HG02798 (cell line): ENCODE measurements around the gene TNS1.
"Not testable (repeated sequence)": the region's sequence is repeated elsewhere in the genome, so short reads cannot be mapped to it uniquely, and the experiment has no call there.

Experiments used
- ATAC-seq: cut with Tn5 transposase; IDR thresholded peaks from one replicate; pipeline ENCODE4 v1.9.1; 2021; ENCODE audit warnings: mild to moderate bottlenecking; ENCODE audit not compliant: unreplicated experiment, poor library complexity

Gene TNS1

DNA sequence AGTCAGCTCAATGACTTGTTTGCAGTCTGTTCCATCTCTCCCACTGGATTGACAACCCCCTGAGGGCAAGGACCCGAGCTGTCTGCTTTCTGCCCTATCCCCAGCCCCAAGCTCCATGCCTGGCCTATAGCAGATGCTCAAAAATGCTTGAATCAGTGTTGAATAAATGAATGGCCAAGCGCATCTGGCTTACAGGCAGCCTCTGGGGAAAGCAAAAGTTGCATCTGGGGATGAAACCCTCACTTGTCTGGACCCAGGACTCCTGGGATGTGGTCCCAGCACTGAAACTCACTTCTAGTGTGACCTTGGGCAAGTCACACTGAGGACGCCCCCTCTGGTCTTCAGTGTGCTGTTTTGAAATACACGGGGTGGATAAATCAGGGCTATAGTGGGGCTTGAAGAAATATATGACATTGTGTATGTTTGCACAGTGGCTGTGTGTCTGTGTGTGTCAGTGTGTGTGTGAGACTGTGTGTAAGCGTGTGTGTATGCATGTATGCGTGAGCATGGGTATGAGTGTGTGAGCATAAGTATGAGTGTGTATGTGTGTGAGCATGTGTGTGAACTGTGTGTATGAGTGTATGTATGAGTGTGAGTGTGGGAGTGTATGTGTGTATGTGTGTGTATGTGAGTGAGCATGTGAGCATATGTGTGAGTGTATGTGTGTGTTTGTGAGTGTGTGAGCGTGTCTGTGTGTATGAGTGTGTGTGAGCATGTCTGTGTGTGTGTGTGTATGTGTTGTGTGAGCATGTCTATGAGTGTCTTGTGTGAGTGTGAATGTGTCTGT is 27.8 kb upstream of the TNS1 start:
- no peak for ATAC-seq

- no peak for ATAC-seq
Observed at GRCh38 chr2:218029366-218030360, 26.9 kb upstream of the TNS1 start.

- ATAC-seq = no peak
Observed at GRCh38 chr2:218028562-218029348, 26.0 kb upstream of the TNS1 start.

- ATAC-seq = no peak
Observed at GRCh38 chr2:218028189-218028495, 25.3 kb upstream of the TNS1 start.

DNA sequence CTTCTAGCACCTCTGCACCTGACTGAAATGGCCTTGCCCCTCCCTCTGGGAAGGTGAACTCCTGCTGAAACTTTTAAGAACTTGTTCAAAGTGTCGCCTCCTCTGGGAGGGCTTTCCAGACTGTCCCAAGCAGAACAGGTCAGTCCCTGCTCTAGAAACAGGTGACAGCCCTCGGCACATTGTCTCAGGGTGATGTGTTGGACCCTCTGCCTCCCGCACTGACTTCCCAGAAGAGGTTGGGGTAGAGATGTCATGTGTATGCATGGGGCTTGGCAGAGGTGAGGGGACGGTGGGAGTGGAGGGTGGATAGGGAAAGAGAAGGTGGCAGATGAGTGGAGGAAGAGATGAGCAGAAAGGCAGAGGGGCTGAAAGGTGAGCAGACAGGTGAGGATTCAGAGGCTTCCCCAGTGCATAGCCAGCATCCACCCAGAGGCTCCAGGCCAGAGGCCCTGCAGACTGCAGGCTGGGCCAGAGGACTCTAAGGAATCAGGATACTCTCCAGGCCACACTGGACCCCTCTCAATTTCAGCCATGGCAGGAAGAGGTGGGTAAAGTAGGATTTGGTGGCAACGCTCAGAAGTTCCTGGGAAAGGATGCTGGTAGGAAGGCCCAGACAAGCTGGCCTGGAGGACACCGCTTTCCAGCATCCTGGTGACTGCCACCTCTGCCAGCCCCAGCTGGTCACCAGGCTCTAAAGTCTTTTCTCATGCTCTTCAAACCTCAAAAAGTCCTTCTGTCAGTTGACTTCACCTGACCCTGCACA is 24.8 kb upstream of the TNS1 start:
- ATAC-seq = no peak

- no peak for ATAC-seq
Observed at GRCh38 chr2:218026676-218027425, 24.1 kb upstream of the TNS1 start.

GRCh38 chr2:218026244-218026643 is 23.4 kb upstream of the TNS1 start:
- ATAC-seq = no peak

- no peak for ATAC-seq
Observed at GRCh38 chr2:218024871-218025270, 22.1 kb upstream of the TNS1 start.

DNA sequence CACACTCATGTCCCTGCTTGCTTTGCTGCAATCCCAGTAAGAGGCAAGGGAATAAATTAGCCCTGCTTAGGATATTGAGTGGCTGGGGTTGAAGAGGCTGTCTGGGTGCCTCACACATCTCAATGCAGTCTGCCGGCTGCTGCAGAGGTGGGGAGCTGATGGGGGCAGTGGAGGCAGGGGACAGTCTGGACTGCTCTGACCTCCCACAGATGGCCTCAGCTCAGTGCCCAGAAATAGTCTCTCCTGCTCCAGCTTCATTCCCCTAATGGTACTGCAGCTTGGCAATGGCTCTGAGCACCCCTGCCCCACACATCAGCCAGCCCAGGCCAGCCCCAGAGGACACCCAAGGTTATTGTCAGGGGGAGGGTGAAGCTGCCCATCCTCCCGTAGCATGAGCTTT is 21.5 kb upstream of the TNS1 start:
- no peak for ATAC-seq

DNA sequence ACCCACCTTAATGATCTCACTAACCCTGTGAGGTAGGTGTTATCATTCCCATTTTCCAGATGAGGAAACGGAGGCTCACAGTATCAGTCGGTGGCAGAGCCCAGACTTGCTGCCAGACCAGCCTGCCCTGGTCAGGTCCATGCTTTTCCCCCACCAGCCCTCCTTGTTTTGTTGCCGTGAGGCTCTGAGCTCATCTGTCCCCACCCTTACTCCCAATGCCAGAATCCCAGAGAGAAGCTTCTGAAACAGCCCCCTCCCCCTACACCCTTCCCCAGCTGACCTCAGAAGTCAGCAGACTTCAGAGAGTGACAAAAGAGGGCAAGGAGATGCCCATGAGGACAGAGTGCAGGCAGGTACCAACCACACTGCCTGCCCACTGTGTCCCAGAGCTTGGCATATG is 20.8 kb upstream of the TNS1 start:
- no peak for ATAC-seq

GRCh38 chr2:218022851-218023530 is 20.2 kb upstream of the TNS1 start:
- no peak for ATAC-seq

- ATAC-seq = no peak
Observed at GRCh38 chr2:218022131-218022850, 19.5 kb upstream of the TNS1 start.

DNA sequence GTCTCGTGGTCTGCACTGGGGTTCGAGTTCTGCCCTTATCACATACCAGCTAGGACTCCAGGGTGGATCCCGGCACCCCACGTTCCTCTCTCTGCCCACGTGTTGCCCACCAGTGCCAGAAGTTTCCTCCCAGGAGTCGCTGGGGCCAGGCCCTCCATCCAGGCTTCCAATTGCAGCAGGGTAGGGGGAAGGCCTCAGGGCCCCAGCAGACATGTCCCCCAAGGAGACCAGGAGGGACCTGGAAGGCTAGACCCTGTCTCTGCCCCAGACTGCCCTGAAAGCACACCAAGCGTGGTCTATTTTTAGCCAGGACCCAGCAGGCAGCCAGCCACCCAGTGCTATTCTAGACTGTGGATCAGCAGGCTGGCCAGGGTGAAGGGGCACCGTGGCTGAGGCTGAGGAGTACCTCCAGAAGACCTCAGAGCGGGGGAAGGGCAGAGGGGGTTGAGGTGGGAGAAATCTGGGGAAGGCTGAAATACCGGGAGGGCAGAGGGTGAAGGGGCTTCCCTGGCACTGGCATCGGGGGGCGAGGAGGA is 18.8 kb upstream of the TNS1 start:
- ATAC-seq = no peak

DNA sequence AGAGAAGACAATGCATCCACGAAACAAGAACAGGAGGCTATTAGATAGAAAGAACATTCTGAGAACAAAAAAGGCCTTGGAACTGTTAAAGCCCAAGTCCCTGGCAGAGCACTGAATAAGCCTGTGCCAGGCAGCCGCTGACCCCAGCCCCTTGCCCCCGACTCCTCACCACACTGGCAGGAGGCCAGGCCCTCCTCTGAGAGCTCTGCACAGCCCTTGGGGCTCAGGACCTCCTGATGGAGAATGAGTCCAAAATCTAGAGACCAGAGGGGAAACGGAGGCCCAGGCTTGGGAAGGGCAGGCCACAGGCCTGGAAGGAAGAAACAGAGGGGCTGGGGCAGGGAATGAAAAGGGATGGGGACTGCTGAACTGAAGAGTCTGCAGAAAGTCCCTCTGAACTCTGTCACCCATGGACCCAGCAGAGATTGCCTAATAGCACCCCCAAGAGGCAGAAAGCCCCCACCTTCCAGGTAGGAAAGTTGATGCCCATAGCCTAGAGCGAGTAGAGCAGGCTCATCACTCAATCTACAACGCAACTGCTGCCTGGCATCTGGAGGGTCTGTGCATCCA is 18.3 kb upstream of the TNS1 start:
- ATAC-seq = no peak

- no peak for ATAC-seq
Observed at GRCh38 chr2:218020281-218020680, 17.5 kb upstream of the TNS1 start.

DNA sequence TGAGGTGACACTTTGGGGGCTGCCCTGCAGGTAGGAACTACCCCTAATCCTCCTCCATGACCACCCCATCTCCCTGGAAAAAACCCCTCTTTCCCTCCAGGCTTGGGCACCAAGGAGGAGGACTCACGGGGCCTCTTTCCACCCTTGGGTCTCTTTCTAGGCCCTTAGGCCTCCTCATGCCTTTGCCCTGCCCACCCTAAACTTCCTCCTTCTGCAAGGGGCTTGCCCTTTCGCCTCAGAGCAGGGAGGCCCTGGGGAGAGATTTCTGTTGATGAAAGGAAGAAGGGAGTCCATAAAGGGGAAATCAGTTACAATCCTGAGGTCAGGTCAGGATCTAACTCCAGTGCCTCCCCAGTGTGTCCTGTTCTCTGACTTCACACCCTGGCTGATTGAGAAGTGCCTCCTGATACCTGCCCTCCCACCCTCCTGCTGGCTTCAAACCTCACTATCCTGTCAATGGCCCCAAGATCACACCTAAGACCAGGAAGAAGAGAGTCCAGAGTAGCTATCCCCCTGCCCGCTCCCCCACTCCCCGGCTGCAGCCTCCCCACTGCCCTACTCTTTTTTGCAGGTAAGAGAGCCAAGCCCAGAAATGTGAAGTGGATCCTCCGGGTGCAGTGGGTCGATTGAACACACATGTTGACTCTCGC is 16.7 kb upstream of the TNS1 start:
- ATAC-seq = no peak

DNA sequence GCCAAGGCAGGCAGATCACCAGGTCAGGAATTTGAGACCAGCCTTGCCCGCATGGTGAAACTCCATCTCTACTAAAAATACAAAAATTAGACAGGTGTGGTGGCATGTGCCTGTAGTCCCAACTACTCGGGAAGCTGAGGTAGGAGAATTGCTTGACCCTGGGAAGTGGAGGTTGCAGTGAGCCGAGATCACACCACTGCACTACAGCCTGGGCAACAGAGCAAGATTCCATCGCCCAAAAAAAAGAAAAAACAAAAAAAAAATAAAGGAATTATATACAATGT is 16.0 kb upstream of the TNS1 start:
- ATAC-seq = not testable (repeated sequence)
